Measurements from ENCODE around the gene DHX30.
"Not testable (repeated sequence)": the region's sequence is repeated elsewhere in the genome, so short reads cannot be mapped to it uniquely, and the experiment has no call there.

Gene DHX30

DNA sequence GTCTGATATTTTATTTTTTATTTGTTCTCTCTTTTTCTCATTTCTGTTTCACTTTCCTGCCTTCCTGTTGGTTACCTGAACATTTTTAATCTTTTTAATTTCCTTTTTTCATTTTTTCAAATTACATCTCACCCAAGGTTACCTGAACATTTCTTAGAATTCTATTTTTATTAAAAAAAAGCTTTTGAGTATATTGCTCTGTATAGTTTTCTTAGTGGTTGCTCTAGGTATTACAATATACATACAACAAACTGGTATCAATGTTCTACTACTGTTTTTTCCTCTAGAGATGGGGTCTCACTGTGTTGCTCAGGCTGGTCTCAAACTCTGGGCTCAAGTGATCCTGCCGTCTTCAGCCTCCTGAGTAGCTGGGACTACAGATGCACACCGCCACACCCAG is 79.4 kb downstream of the DHX30 start:
- no peak for DNase-seq (ENCODE audit: low read depth in 4 of 4, low spot score in 1 of 4)

DNA sequence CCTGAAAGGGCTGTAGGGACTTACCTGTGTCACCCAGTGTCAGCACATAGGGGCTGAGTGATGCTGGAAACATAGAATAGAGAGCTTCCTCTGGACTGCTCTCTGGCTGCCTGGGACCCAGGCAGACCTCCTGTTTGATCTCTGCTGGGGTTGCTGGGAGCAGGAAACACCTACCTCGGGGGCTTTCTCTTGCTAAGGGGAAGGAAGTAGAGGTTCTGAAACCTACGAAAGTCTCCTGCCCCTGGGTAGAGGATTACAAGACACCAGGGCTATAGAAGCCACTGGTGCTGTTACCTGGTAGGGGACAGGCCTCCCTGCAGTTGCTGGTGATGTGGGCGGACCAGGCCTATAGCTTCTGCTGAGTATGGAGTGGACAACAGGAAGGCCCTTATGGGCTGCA is 81.7 kb downstream of the DHX30 start:
- DNase-seq (ENCODE audit: low read depth in 4 of 4, low spot score in 1 of 4), result no peak

DNA sequence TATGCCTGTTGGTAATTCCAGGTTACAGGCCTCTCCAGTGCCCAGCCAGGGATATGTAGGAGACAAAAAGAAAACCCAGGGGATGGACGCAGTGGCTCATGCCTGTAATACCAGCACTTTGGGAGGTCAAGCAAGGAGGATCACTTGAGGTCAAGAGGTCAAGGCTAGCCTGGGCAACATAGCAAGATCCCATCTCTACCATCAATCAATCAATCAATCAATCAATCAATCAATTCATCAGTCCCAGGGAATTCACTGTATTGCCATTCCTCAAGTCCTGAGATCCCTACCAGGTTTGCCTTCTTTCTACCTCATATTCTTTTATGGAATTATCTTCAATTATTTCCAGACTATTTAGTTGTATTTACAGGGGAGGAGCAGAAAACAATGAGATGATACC is 82.2 kb downstream of the DHX30 start:
- DNase-seq (ENCODE audit: low read depth in 4 of 4, low spot score in 1 of 4), result no peak

DNA sequence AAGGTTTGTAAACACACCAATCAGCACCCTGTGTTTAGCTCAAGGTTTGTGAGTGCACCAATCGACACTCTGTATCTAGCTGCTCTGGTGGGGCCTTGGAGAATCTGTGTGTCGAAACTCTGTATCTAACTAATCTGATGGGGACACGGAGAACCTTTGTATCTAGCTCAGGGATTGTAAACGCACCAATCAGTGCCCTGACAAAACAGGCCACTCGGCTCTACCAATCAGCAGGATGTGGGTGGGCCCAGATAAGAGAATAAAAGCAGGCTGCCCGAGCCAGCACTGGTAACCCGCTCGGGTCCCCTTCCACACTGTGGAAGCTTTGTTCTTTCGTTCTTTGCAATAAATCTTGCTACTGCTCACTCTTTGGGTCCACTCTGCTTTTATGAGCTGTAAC is 85.1 kb downstream of the DHX30 start:
- not testable (repeated sequence) for DNase-seq (ENCODE audit: low read depth in 4 of 4, low spot score in 1 of 4)

DNA sequence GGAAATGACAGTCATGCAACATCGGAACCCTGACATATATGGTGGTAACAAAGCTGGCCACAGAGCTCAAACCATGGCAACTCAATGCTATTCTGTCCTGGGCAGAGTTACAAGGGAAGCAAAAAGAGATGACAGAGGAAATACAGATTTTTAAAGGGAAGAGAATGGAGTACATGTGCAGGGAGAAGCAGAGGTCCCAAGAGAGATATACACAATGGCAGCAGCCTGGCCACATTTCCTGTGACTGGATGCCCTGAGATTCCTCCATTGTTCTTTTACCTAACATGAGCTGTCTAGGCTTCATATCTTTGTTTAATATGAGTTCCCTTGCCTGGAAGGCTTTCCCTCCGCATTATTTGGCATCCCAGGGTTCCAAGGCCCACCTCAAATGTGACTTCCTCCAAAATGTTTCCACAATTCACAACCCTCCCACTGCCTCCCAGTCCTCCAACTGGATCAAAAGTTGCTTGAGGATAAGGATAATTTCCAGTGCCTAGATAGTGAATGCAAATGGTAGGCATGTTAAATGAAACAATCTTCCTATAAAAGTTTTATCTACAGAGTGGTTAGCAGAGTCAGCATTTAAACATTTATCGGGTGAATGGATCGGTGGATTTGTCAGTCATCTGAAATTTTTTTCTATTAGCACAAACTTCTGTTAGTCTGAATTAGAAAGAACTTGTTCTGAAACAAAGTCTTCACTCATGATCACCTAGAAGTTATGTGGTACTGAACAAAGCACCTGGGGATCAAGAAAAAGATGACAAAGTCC is 86.2 kb downstream of the DHX30 start:
- DNase-seq (ENCODE audit: low read depth in 4 of 4, low spot score in 1 of 4), result no peak

DNA sequence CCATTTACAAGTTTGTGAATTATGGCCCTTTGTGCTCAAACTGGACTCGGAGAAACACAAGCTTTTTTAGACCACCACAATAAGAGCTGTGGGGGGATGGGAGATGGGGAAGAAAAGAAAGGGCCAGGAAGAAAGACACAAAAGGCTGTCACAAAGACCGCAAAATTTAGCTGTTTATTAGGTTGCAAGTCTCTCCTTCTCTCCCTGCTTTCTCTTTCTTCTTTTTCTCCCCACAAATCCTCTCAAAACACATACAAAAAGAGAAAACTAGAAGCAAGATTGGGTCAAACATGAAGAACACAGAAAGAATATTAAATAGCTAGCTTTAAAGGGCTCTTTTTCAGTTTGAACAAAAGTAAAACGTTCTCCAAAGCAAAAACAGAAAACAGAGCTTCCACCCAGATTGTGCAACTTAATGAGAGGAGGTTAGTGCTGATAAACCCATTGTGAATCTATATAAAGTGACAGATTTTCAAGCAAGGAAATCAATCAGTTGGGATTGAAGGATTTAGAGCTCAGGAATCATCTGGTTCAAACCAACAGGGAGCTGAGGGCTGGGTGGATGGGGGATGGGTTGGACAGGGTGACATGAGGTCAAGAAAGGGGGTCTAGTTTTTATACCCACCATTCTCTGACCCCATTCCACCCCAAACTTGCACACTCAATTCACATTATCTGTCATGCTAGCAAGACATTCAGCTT is 87.3 kb downstream of the DHX30 start:
- no peak for DNase-seq (ENCODE audit: low read depth in 4 of 4, low spot score in 1 of 4)

DNA sequence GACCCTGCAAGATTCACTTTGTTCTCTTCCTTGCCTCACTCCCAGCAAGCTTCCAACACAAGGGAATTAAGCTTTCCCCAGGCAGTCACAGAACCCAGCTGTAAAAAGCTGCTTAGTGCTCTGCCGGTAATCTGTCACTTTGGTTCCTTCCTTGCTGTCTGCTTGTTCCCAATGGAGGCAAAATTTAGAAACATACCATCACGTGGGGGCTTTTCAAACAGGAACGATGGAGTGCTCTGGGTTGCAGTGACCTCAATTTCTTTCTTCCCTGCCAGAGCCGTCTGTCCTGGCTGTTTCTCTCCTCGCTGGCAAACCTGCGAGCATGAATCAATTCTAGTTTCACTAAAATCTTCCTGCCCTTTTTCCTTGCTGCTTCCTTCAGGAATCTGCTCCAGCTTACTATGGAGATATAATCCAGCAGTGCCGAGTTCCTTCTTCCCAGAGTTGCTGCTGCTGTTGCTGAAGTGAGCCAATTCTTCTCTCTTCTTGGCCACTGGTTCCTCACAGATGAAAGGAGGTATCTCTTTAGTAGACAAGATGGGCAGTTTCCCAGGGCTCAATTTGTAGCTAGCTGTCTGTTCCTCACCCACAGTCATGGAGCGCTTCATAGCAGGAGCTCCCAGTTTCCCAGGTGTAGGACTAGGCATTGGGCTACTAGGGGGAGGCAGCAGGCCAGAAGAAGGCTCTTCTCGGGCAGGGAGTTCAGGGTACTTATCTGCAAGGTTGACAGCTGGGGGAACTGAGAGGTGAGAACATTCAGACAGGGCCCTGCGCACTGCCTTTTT is 88.1 kb downstream of the DHX30 start:
- no peak for DNase-seq (ENCODE audit: low read depth in 4 of 4, low spot score in 1 of 4)

DNA sequence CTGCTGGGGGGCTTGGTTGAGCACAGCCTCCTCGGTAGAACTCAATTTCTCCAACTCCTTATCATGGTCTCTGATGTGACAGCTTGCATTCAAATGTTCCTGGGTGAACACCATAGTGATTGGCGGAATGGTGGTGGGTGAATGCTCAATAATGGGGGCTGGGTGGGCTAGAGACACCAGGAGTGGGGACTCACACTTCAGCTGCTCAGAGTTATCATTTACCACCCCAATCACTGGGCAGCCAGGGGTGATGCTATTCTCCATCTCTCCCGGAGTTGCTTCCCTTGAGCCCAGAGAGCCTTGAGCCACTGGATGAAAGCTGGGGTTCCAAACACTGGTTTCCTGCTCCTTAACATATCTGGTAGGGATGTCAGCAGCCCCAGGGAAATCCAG is 88.7 kb downstream of the DHX30 start:
- DNase-seq (ENCODE audit: low read depth in 4 of 4, low spot score in 1 of 4), result no peak

DNA sequence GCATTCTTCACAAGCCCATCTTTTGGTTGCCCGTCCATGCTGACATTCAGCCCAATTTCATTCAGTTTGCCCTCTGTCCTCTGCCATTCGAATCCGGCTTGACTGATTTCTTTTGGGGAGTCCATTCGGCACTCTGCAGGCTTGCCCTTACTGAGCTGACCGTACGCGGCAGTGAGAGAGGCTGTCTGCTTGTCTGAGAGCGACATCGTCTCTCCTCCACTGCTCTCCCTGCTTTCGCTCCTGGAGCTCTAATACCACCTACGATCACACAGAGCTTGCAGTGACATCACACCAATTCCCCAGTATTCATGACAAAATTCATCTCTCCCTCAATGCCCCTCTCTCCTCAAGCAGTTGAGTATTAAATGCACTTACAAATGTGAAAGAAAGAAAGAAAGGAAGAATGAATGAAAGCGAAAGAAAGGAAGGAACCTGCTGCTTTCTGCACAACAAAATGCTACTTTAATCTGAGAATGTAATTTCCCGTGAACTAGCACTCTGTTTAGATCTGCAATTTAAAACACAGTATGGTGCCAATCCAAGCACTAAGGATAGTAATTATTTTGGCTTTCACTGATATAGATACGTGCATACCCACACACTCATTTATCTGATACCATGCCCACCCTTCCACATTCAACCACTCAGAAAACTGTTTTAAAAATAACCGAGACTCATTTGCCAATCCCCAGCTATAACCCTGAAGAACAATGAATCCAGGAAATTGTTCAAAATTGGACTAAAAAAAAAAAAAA is 89.5 kb downstream of the DHX30 start:
- DNase-seq (ENCODE audit: low read depth in 4 of 4, low spot score in 1 of 4), result no peak

DNA sequence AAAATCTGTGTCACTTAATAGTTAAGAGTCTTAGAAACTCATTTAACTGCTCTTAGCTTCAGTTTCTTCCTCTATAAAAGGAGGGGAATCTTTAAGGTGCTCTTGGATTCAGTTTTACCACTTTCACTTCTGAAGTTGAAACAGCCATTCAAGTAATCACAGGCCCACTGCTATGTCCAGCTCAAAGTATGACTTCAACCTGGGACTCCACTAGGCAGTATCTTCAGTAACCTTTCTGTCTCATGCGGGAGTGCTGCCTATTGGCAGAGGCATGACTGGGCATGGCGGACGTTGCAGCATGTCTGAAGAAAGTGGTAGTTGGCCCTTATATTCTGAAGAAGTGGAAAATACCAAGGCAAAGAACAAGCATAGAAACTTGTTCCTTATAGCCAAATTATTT is 92.3 kb downstream of the DHX30 start:
- DNase-seq (ENCODE audit: low read depth in 4 of 4, low spot score in 1 of 4), result no peak

DNA sequence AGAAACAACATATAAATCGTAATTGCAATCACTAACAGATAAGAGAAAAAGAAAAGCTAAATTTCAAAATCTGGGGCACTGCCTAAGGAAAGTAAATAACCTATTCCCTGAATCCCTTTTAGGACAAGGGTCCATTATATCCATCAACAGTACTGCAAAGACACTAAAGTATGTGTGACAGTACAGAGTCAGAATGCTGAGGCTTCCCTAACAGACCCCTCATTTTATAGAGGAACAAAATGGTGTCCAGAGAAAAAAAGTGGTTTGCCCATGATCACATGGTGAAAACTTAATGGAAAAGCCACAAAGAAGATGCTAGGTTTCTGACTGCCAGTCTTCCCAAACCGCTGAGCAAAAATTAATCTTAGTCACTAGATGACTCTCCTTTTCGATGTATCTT is 93.8 kb downstream of the DHX30 start:
- DNase-seq (ENCODE audit: low read depth in 4 of 4, low spot score in 1 of 4), result no peak

DNA sequence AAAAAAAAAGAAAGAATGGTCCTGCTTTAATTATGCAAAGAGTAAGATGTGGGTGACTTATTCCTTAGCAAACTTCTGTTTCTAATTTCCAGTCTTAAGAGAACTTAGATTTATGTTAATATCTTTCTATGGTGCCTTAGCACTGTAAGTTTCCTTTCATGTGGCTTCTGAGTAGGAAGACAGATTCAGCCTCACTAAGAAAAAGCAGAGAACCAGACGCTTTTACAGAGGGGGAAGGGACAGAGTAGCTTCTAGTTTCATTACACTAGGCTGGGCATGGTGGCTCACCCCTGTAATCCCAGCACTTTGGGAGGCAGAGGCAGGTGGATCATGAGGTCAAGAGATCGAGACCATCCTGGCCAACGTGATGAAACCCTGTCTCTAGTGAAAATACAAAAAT is 95.0 kb downstream of the DHX30 start:
- no peak for DNase-seq (ENCODE audit: low read depth in 4 of 4, low spot score in 1 of 4)

DNA sequence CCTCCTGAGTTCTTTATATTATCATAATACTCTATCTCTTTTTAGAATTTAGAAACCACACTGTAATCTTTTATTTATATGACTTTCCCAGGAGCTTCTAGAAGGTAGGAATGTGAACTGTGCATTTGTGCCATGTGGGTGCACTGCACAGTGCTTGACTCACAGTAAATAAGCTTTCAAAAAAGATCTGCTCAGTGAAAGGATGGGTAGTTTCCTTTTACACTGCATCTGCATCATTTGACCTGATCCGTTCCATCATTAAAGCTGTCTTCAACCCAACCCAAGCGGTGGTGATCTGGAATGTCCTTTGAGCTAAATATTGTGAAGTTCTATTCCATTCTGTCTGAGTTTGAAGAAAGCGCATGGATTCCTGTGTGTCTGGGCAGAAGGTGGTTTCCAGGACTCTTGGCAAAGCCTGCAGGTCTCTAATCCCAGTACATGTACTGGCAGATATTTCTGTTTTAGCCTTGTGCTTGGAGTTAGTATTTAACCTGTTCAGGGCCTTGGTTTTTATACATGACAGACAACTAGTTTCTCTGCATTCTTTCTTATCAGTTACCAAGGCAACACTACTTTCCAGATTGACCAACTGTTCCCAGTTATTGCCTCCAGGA is 96.7 kb downstream of the DHX30 start:
- no peak for DNase-seq (ENCODE audit: low read depth in 4 of 4, low spot score in 1 of 4)

Data from stimulated activated CD4-positive, alpha-beta T cell treated with anti-CD3 and anti-CD28 coated beads, Interleukin-1b, Interleukin-23, amount 100 ng/mL, for 24 hours (primary cell).